ENCODE results near the gene KHK.

Gene KHK

GRCh38 chr2:27082773-27083409 lies 3.7 kb upstream of the KHK start:
- no peak for DNase-seq

DNA sequence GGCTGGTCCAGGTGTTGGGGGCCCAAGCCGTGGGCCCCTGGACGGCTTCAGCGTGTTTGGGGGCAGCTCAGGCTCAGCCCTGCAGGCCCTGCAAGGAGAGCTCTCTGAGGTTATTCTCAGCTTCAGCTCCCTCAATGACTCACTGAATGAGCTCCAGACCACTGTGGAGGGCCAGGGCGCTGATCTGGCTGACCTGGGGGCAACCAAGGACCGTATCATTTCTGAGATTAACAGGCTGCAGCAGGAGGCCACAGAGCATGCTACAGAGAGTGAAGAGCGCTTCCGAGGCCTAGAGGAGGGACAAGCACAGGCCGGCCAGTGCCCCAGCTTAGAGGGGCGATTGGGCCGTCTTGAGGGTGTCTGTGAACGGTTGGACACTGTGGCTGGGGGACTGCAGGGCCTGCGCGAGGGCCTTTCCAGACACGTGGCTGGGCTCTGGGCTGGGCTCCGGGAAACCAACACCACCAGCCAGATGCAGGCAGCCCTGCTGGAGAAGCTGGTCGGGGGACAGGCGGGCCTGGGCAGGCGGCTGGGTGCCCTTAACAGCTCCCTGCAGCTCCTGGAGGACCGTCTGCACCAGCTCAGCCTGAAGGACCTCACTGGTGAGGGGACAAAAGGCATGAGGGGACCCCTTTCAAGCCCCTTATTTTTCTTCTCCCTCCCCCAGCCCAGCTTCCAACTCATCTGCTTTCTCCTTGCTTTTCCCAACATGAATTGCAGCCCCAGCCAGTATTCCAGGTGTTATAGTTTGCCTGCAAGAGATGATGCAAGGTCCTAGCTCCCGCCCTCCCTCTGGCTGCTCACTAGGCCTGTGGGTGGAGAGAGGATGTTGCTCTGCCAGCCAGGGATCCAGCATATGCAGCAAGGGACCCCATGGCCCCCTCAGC lies 2.9 kb upstream of the KHK start:
- no peak for DNase-seq

GRCh38 chr2:27084297-27085061 lies 2.1 kb upstream of the KHK start:
- no peak for DNase-seq

DNA sequence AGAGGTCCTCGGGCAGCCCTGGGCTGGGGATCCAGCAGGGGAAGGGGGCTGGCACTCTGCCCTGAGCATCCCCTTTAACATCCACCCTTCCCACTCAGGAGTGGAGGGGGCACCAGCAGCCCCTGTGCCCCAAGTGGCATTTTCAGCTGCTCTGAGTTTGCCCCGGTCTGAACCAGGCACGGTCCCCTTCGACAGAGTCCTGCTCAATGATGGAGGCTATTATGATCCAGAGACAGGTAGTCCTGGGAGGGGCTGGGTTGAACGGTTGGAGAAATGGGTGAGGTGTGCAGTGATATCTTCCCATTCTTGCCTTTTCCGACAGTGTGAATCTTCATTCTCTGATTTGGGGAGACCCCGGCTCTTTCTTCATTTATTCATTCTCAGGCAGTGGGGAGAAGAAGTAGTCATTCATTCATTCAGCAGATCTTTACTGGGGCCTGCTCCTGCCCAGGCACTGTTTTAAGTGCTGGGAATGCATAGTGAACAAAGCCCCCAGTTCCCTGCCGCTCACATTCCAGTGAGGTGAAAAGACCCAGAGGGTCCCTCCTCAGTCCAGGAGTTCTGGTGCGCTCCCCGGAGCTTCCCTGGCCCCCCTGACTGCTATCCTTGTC lies 1.4 kb upstream of the KHK start:
- no peak for DNase-seq

DNA sequence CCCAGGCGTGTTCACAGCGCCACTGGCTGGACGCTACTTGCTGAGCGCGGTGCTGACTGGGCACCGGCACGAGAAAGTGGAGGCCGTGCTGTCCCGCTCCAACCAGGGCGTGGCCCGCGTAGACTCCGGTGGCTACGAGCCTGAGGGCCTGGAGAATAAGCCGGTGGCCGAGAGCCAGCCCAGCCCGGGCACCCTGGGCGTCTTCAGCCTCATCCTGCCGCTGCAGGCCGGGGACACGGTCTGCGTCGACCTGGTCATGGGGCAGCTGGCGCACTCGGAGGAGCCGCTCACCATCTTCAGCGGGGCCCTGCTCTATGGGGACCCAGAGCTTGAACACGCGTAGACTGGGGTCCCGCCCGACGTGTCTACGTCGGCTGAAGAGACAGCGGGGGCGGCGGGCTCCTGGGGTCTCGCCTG lies 891 bp upstream of the KHK start:
- DNase-seq: peak; percentile 43

DNA sequence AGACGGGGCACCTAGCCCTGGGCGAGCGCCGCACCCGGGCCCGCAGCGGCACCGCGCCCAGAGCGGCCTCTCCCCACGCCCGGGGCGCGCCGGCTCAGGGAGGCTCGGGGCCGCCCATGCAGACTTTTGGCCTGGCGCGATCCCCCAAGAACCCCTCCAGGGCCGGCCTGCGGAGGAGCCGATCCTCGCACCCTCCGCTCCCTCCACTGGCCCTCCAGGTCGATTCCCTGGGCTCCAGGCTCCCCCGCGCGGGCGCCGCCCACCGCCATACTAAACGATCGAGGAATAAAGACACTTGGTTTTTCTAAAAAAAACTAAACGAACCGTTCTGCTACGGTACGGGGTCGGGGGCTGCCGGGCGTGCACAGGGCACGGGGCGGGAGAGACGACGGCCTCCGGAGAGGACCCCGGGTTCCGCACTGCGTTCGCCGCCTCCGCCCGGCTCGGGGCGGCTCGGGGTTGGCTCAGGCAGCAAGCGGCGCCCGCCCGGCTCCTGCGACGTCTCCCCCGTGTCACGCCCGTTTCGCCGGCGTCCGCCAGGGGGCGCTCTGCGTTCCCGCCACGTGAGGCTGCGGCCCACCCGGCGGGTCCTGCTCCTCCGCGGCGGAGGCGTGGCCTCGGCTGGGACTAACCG lies 365 bp upstream of the KHK start:
- peak; percentile 98 for DNase-seq

DNA sequence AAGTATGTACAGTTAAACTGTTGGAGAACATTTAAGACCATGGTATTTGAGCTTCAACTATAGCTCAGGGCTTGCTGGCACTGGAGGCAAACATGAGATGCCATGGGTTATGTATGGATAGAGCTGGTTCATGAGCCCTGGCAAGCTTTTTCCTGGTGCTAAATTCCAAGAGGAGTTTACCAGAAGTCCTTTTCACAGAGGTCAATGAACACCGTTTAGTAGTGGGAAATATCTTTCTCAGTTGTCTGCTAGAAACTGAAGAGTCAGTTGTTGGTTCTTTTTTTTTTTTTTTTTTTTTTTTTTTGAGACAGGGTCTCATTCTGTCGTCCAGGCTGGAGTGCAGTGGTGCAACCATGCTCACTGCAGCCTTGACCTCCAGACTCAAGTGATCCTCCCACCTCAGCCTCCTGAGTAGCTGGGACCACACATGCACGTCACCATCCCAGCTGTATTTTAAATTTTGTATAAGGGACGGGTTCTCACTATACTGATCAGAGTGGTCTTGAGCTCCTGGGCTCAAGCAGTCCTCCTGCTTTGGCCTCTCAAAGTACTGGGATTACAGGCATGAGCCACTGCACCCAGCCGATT lies 1.3 kb downstream of the KHK start:
- DNase-seq: no peak

GRCh38 chr2:27088634-27089033 lies 2.1 kb downstream of the KHK start:
- DNase-seq: no peak

- DNase-seq: no peak
Observed at GRCh38 chr2:27089111-27089954, 2.8 kb downstream of the KHK start.

DNA sequence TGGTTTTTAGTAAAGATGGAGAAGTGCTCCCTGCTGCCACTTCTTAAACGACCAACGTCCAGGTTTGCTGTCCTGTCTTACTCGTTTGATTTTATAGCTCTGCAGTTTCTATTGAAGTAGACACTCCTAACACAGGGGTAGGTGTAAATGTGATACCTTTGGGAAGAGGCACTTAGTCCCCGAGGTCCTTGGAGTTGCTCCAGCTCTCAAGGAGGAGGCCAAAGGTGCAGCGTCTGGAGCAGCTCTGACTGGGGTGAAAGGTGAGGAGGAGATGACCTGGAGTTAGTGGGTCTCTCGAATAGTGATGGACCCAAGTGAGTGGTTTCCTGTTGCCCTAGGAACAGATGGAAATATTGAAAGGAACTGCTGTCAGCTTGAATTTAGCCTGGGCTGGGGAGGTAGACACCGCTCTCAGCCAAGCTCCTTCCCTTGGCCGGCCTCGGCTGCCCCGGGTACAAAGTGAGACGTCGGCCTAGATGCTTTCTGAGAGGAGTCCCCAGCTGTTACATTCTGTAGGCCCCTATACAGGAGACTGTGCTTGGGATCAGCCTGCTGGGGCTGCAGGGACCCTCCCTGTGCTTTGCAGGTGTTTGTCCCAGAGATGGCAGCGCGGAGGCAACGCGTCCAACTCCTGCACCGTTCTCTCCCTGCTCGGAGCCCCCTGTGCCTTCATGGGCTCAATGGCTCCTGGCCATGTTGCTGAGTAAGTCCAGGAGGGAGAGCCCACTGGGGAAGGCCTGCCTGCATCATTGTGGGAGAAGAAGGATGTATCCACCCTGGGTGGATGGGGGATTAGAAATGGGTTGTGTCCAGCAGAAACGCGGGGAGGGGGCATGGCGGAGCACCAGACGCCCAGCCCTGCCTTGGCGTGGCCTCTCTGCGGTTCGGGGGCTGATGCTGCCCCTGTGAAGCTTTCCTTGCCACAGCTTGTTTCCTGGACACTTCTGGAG lies 5.4 kb downstream of the KHK start:
- no peak for DNase-seq

GRCh38 chr2:27092696-27093429 lies 6.3 kb downstream of the KHK start:
- no peak for DNase-seq

GRCh38 chr2:27093430-27094352 lies 7.1 kb downstream of the KHK start:
- DNase-seq: no peak

GRCh38 chr2:27094353-27094984 lies 7.9 kb downstream of the KHK start:
- DNase-seq: no peak

GRCh38 chr2:27095427-27095744 lies 8.8 kb downstream of the KHK start:
- no peak for DNase-seq

DNA sequence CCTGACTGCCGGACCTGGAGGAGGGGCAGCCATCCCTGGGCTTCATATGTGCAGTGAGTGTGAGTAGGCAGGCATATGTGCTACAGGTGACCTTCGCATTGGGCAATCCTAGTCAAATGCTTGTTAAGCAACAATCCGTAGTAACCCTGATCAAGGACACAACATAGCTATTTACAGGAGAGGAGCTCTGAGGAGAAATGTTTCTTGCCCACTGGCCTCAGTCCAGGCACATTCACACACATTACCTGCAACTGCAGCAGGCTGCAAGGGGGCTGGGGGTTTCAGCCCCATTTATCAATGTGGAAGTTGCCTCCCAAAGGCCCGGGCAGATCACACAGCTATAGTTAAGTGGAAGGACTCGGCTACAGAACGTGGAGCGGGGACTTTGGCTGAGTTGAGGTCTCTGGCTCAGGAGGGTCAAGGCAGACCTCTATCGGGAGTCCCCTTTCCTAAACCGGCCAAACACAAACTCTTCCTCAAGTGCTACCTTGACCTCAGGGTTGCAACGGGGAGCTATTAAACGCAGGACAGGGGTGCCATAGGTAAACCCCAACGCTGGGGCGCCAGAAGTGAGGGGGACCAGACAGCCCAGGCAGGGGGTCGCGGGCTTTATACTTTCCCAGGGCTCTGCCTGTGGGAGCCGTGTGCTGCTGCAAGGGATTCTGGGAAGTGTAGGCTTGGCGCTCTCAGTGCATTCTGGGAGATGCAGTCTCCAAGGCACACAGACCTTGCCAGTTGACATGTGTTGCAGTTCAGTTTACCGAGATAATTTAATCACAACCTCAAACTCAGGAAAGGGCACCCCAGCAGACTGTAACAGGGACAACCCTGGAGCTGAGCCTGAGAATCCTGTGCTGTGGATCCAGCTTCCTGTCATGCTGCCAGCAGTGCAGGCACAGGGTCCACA lies 9.4 kb downstream of the KHK start:
- DNase-seq: peak; percentile 34

- no peak for DNase-seq
Observed at GRCh38 chr2:27096748-27097297, 10.3 kb downstream of the KHK start.

DNA sequence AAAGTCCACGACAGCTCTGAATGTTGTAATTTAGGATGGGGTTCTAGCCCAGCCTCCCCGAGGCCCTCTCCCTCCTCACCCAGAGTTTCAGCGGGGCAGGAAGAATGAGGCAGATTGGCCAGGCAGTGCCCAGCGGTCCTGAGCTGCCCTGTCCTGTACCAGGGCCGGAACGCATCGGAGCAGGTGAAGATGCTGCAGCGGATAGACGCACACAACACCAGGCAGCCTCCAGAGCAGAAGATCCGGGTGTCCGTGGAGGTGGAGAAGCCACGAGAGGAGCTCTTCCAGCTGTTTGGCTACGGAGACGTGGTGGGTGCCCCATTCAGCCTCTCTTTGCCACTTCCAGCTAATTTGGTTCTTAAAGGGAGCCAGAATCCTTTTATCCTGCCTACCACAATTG lies 10.8 kb downstream of the KHK start:
- no peak for DNase-seq

Measured in stimulated activated CD4-positive, alpha-beta T cell treated with anti-CD3 and anti-CD28 coated beads, Interleukin-4, amount 100 ng/mL, for 1 hour (primary cell).